Neuronal stem cell (in vitro differentiated cells): ENCODE data around the gene PPIH.

ENCODE experiments used
- DNase-seq: peaks from one replicate; pipeline ENCODE4 v3.0.0-alpha.2; 2013; ENCODE audit warnings: low spot score
- H2AFZ ChIP-seq: one replicate; pipeline ENCODE4 v1.6.1; 2013; ENCODE audit warnings: mild to moderate bottlenecking, low read length, inconsistent platforms
- H2AK5ac ChIP-seq: 2 replicates; pipeline ENCODE4 v1.6.1; 2013; ENCODE audit warnings: low read depth, mild to moderate bottlenecking, inconsistent platforms, low read length, moderate library complexity, mixed read lengths
- H2BK120ac ChIP-seq: 2 replicates; pipeline ENCODE4 v1.6.1; 2013; ENCODE audit warnings: low read depth, mild to moderate bottlenecking, inconsistent platforms, low read length, moderate library complexity, mixed read lengths
- H2BK12ac ChIP-seq: one replicate; pipeline ENCODE4 v1.6.1; 2013; ENCODE audit warnings: low read length, inconsistent platforms
- H2BK15ac ChIP-seq: 2 replicates; pipeline ENCODE4 v1.6.1; 2013; ENCODE audit warnings: mild to moderate bottlenecking, low read length, inconsistent platforms, mixed read lengths
- H2BK5ac ChIP-seq: one replicate; pipeline ENCODE4 v1.6.1; 2013; ENCODE audit warnings: inconsistent platforms, mild to moderate bottlenecking, low read length, moderate library complexity
- H3K14ac ChIP-seq: one replicate; pipeline ENCODE4 v1.6.1; 2013; ENCODE audit warnings: low read length, inconsistent platforms
- H3K18ac ChIP-seq: 2 replicates; pipeline ENCODE4 v1.6.1; 2013; ENCODE audit warnings: low read length, inconsistent platforms
- H3K23ac ChIP-seq: 2 replicates; pipeline ENCODE4 v1.6.1; 2013; ENCODE audit warnings: low read depth, mild to moderate bottlenecking, mixed read lengths, low read length, inconsistent platforms; ENCODE audit not compliant: poor library complexity
- H3K27ac ChIP-seq: replicated peaks from 3 replicates; pipeline ENCODE4 v1.5.1; 2013; ENCODE audit warnings: low read length, inconsistent platforms
- H3K27me3 ChIP-seq, 3 experiments: 2 replicates each; pipeline ENCODE4 v1.6.1; 2013; ENCODE audit warnings: low read length in 3 of 3, mild to moderate bottlenecking in 2 of 3, inconsistent platforms in 1 of 3, low read depth in 1 of 3, mixed read lengths in 1 of 3, moderate library complexity in 1 of 3; ENCODE audit not compliant: control insufficient read depth in 3 of 3, insufficient read depth in 3 of 3
- H3K36me3 ChIP-seq, 2 donors: replicated peaks in 1 of 2; 2 replicates each; pipeline ENCODE4 v1.6.1; 2013; ENCODE audit warnings: low read length in 2 of 2; ENCODE audit not compliant: control insufficient read depth in 2 of 2, insufficient read depth in 2 of 2
- H3K4ac ChIP-seq: 2 replicates; pipeline ENCODE4 v1.6.1; 2013; ENCODE audit warnings: inconsistent platforms, mild to moderate bottlenecking, low read length, moderate library complexity
- H3K4me1 ChIP-seq, 2 donors: 1 replicate in 1 of 2; 2 replicates in 1 of 2; pipeline ENCODE4 v1.6.1; 2013; ENCODE audit warnings: low read length in 2 of 2, low read depth in 1 of 2; ENCODE audit not compliant: control insufficient read depth in 2 of 2, insufficient read depth in 1 of 2
- H3K4me2 ChIP-seq: one replicate; pipeline ENCODE4 v1.6.1; 2013; ENCODE audit warnings: mild to moderate bottlenecking, low read length, inconsistent platforms; ENCODE audit not compliant: insufficient read depth, poor library complexity, severe bottlenecking
- H3K4me3 ChIP-seq, 2 donors: 2 replicates each; pipeline ENCODE4 v1.5.1; 2013; ENCODE audit warnings: low read length in 2 of 2, mild to moderate bottlenecking in 2 of 2, inconsistent platforms in 1 of 2, moderate library complexity in 1 of 2
- H3K79me1 ChIP-seq: one replicate; pipeline ENCODE4 v1.6.1; 2013; ENCODE audit warnings: low read depth, mild to moderate bottlenecking, inconsistent platforms, low read length, moderate library complexity
- H3K9ac ChIP-seq: one replicate; pipeline ENCODE4 v1.6.1; 2013; ENCODE audit warnings: mild to moderate bottlenecking, low read depth, low read length, inconsistent platforms; ENCODE audit not compliant: poor library complexity
- H3K9me3 ChIP-seq, 2 donors: replicated peaks in 1 of 2; 2 replicates each; pipeline versions ENCODE3 to v1.6.1; 2013; ENCODE audit warnings: low read length in 2 of 2, mild to moderate bottlenecking in 2 of 2, inconsistent platforms in 1 of 2, low read depth in 1 of 2, mixed read lengths in 1 of 2, moderate library complexity in 1 of 2; ENCODE audit not compliant: control insufficient read depth in 2 of 2, insufficient read depth in 1 of 2
- H4K8ac ChIP-seq: one replicate; pipeline ENCODE4 v1.6.1; 2013; ENCODE audit warnings: low read depth, mild to moderate bottlenecking, inconsistent platforms, low read length, moderate library complexity
- H4K91ac ChIP-seq: one replicate; pipeline ENCODE4 v1.6.1; 2013; ENCODE audit warnings: low read length, low read depth, mild to moderate bottlenecking, inconsistent platforms; ENCODE audit not compliant: poor library complexity
- WGBS, 2 donors: extraction: QIAGEN DNeasy Blood & Tissue Kit; methylation state at CpG; one replicate each; pipeline ENCODE4 v1.1.7; 2013; ENCODE audit warnings: missing lambda C conversion rate in 2 of 2, mixed read lengths in 1 of 2; ENCODE audit not compliant: insufficient read length in 2 of 2, insufficient replicate concordance in 1 of 2; ENCODE audit errors: extremely low coverage in 2 of 2; 5-methylcytosine and 5-hydroxymethylcytosine counted together

The PPIH gene

DNA sequence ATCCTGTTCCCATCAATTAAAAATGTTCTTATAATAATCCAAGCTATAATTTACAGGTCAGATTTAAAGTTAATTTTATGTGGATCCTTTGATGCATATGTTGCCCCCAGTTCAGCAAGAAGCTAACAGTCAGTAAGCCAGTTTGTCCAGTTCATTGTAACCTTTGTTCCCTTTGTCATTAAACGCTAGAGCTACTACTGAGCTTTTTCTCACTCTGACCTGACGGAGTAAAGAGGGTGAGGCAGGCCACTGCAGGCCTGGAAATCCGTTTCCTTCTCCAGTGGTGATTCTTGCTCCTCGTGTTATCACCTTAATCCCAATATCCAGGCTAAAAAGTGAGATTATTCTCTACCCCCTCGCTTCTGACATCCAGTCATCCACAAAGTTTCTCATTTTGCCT, 34.2 kb downstream of the PPIH start:
- Histone ChIP-seq H3K9me3 (no peaks in the 10 kb centered on the region), H3K23ac (no peak overlapping the region), H3K27ac (no peak overlapping the region), H3K14ac (no peak overlapping the region), H2BK5ac (no peak overlapping the region), H3K9ac (no peak overlapping the region), H4K8ac (no peak overlapping the region), H3K4me1 (peaks cover 0 to 4% of the 10 kb centered on the region in 2 donors), H3K27me3 (no peaks in the 10 kb centered on the region), H3K4me2 (no peak overlapping the region), H2AFZ (no peak overlapping the region), H3K4ac (no peak overlapping the region), H3K18ac (no peak overlapping the region), H2BK12ac (no peak overlapping the region), H3K4me3 (no peak overlapping the region), H2BK120ac (no peak overlapping the region), H2AK5ac (no peak overlapping the region), H4K91ac (no peak overlapping the region), H3K79me1 (no peaks in the 10 kb centered on the region), H3K36me3 (peaks cover 17 to 99% of the 10 kb centered on the region in 2 donors), H2BK15ac (no peak overlapping the region)
- no CpG with 5 or more reads among the region's 5 CpGs for WGBS, 2 donors
- DNase-seq = no peak

DNA sequence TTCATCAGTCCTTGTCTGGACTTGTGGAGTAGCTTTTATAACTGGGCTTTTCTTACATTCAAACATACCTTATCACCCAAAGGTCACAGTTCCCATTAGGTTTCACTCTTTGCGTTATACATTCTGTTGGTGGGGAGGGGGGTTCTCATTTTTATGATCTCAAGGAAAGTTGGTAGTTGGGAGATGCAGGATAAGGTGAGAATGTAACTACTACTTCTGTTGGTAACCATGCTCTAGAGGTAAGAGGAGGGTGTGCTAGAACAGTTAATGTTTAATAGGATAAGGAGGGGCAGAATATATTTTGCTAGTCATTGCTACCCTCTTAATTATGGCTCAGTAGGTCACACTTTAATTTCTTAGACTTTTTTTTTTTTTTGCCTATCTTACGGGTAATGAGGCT, 34.7 kb downstream of the PPIH start:
- Histone ChIP-seq H3K36me3 (peaks cover 15 to 99% of the 10 kb centered on the region in 2 donors), H3K79me1 (no peaks in the 10 kb centered on the region), H3K14ac (no peak overlapping the region), H3K18ac (no peak overlapping the region), H3K4me1 (peaks cover 0 to 4% of the 10 kb centered on the region in 2 donors), H2AFZ (no peak overlapping the region), H4K8ac (no peak overlapping the region), H3K4ac (no peak overlapping the region), H3K9me3 (no peaks in the 10 kb centered on the region), H4K91ac (no peak overlapping the region), H3K4me3 (no peak overlapping the region), H2AK5ac (no peak overlapping the region), H2BK15ac (no peak overlapping the region), H3K9ac (no peak overlapping the region), H3K27ac (no peak overlapping the region), H2BK12ac (no peak overlapping the region), H3K27me3 (no peaks in the 10 kb centered on the region), H3K23ac (no peak overlapping the region), H3K4me2 (no peak overlapping the region), H2BK5ac (no peak overlapping the region), H2BK120ac (no peak overlapping the region)
- DNase-seq = no peak
- no CpG with 5 or more reads among the region's 2 CpGs for WGBS, 2 donors

DNA sequence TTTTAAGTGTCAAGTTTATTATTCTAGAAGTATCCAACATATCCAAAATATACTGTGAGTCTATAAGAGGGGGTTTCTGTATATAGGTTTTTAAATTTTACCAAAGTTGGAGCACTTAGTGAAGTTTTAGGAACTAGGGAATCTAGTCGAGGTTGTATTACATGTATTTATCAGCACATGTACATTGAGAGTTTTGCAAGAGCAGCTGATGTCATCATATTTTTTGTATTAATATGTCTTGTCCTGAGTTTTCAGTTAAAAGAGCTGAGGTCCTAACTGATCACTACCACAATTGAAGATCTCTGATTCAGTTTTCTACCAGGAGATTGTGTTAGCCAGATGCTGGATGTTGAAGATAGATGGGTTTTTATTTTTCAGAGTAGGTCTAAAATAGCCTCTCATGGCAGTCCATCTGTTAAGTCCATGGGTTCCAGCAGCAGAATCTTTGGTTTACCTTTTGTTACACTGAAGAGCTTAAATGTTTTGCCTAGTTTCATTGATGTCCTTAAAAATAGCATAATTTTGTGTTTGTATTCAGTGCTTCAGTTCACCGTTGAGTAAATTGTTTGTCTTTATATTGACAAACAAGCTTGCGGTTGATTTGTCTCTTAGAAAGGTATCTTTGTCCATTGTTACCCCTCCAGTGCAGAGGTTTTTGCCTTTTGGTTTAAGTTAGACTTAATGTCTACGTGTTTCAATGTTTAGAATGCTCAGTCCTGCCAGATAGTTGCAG, 40.0 kb downstream of the PPIH start:
- no CpG with 5 or more reads among the region's 4 CpGs for WGBS, 2 donors
- Histone ChIP-seq H3K36me3 (peaks cover 40 to 99% of the 10 kb centered on the region in 2 donors), H3K9ac (no peak overlapping the region)

DNA sequence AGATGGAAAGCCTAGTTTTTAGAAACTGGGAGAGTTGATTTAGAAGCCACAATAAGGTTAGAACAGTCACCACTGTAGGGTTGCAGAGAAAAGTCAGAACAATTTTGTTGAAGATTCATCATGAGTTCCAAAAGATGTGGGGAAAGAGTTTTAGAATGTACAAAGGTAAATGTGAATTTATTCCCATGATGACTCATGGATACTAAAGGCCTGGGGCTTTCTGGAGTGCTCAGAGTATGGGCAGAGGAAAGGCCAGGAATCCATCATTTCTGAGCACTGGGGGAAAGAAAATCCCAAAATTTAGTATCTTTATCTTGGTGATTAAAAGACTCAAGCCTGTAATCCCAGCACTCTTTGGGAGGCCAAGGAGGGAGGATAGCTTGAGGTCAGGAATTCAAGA, 41.8 kb downstream of the PPIH start:
- Histone ChIP-seq H3K27me3 (no peaks in the 10 kb centered on the region), H2BK12ac (no peak overlapping the region), H3K9me3 (no peaks in the 10 kb centered on the region), H2AFZ (no peak overlapping the region), H3K23ac (no peak overlapping the region), H3K18ac (no peak overlapping the region), H3K27ac (no peak overlapping the region), H3K79me1 (peaks cover 2% of the 10 kb centered on the region), H3K4me3 (no peak overlapping the region), H2BK120ac (no peak overlapping the region), H2BK15ac (no peak overlapping the region), H2BK5ac (no peak overlapping the region), H2AK5ac (no peak overlapping the region), H3K36me3 (peaks cover 46 to 99% of the 10 kb centered on the region in 2 donors), H3K9ac (no peak overlapping the region), H3K4ac (no peak overlapping the region), H3K4me1 (no peaks in the 10 kb centered on the region), H4K8ac (no peak overlapping the region), H3K14ac (no peak overlapping the region), H3K4me2 (no peak overlapping the region), H4K91ac (no peak overlapping the region)
- DNase-seq = no peak

More for the DNA sequence above, 40.0 kb downstream of the PPIH start:
- H4K91ac ChIP-seq = no peak overlapping the region
- H2BK12ac ChIP-seq = no peak overlapping the region
- H2BK15ac ChIP-seq = no peak overlapping the region
- H3K18ac ChIP-seq = no peak overlapping the region
- H4K8ac ChIP-seq = no peak overlapping the region
- H3K9me3 ChIP-seq = no peaks in the 10 kb centered on the region
- no peak overlapping the region for H3K14ac ChIP-seq
- H3K4ac ChIP-seq = no peak overlapping the region
- H3K4me1 ChIP-seq = no peaks in the 10 kb centered on the region
- no peak overlapping the region for H2BK5ac ChIP-seq
- H2AFZ ChIP-seq = no peak overlapping the region
- H2AK5ac ChIP-seq = no peak overlapping the region
- no peak overlapping the region for H3K4me2 ChIP-seq
- no peak overlapping the region for H2BK120ac ChIP-seq
- DNase-seq = no peak
- no peaks in the 10 kb centered on the region for H3K27me3 ChIP-seq
- H3K79me1 ChIP-seq = no peaks in the 10 kb centered on the region
- no peak overlapping the region for H3K23ac ChIP-seq
- no peak overlapping the region for H3K27ac ChIP-seq
- H3K4me3 ChIP-seq = no peak overlapping the region
